ENCODE results near the gene ARHGEF10L. TPM values are rescaled to one million over a fixed set of nuclear protein-coding genes. Genes with fewer than 3 reads are reported as not detected.

ARHGEF10L gene
- total RNA-seq, 2 donors from 2014 or later = 81.4 to 93.1 TPM

GRCh38 chr1:17565461-17566252 is 26.2 kb downstream of the ARHGEF10L start:
- peaks cover 100% of the 10 kb centered on the region for H3K4me1 ChIP-seq
- ATAC-seq = no peak

GRCh38 chr1:17566417-17566816 is 26.9 kb downstream of the ARHGEF10L start:
- H3K9me3 ChIP-seq = no peaks in the 10 kb centered on the region
- H3K27me3 ChIP-seq = no peaks in the 10 kb centered on the region
- H3K4me1 ChIP-seq = peaks cover 98% of the 10 kb centered on the region
- H3K36me3 ChIP-seq (replicated peaks in 1 of 2; ENCODE audit: insufficient read depth in 1 of 2, low read depth in 2 of 2) = no peaks in the 10 kb centered on the region
- ATAC-seq (no peak), DNase-seq (no peak)
- TF ChIP-seq, protein P1, sequence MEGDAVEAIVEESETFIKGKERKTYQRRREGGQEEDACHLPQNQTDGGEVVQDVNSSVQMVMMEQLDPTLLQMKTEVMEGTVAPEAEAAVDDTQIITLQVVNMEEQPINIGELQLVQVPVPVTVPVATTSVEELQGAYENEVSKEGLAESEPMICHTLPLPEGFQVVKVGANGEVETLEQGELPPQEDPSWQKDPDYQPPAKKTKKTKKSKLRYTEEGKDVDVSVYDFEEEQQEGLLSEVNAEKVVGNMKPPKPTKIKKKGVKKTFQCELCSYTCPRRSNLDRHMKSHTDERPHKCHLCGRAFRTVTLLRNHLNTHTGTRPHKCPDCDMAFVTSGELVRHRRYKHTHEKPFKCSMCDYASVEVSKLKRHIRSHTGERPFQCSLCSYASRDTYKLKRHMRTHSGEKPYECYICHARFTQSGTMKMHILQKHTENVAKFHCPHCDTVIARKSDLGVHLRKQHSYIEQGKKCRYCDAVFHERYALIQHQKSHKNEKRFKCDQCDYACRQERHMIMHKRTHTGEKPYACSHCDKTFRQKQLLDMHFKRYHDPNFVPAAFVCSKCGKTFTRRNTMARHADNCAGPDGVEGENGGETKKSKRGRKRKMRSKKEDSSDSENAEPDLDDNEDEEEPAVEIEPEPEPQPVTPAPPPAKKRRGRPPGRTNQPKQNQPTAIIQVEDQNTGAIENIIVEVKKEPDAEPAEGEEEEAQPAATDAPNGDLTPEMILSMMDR (IDR thresholded peaks at IDR 0.05) = no peak
- TF ChIP-seq POLR2A (IDR thresholded peaks at IDR 0.05) = no peak
- H3K27ac ChIP-seq = peak overlapping the region in 3 of 4 donors; percentile 6 to 84 (median 78)
- 88 to 100% methylated on average over 3 of the region's 3 CpGs for WGBS, 2 donors
- intact Hi-C loops (cut with DNase I) = no loop called here
- no peak overlapping the region for H3K4me3 ChIP-seq

More at GRCh38 chr1:17565461-17566252, 26.2 kb downstream of the ARHGEF10L start:
- H3K27me3 ChIP-seq = no peaks in the 10 kb centered on the region
- H3K36me3 ChIP-seq (replicated peaks in 1 of 2; ENCODE audit: insufficient read depth in 1 of 2, low read depth in 2 of 2) = no peaks in the 10 kb centered on the region
- H3K27ac ChIP-seq = peak overlapping the region; percentile 60 to 84 (median 80)
- intact Hi-C loops (cut with DNase I) = no loop called here
- TF ChIP-seq, protein P1 (IDR thresholded peaks at IDR 0.05) = no peak
- no peak for TF ChIP-seq POLR2A (IDR thresholded peaks at IDR 0.05)
- WGBS, 2 donors = 51 to 52% methylated on average over 15 to 17 of the region's 17 CpGs
- H3K9me3 ChIP-seq = no peaks in the 10 kb centered on the region
- H3K4me3 ChIP-seq = no peak overlapping the region
- peak in 2 of 4 donors; percentile 40 to 41 for DNase-seq

- Histone ChIP-seq H3K4me3 (no peak overlapping the region), H3K36me3 (replicated peaks in 1 of 2; ENCODE audit: insufficient read depth in 1 of 2, low read depth in 2 of 2) (no peaks in the 10 kb centered on the region), H3K9me3 (no peaks in the 10 kb centered on the region), H3K27ac (peak overlapping the region in 1 of 4 donors; percentile 90), H3K27me3 (no peaks in the 10 kb centered on the region), H3K4me1 (peaks cover 93% of the 10 kb centered on the region)
- TF ChIP-seq, protein P1 (IDR thresholded peaks at IDR 0.05) = no peak
- TF ChIP-seq POLR2A (IDR thresholded peaks at IDR 0.05) = no peak
- no peak for DNase-seq
- ATAC-seq = no peak
- 56 to 73% methylated on average over 8 to 9 of the region's 9 CpGs for WGBS, 2 donors
- intact Hi-C loops (cut with DNase I) = no loop called here
Observed at GRCh38 chr1:17566892-17567291, 27.4 kb downstream of the ARHGEF10L start.

- H3K4me1 ChIP-seq = peaks cover 86% of the 10 kb centered on the region
- intact Hi-C loops (cut with DNase I) = no loop called here
- H3K4me3 ChIP-seq = no peak overlapping the region
- DNase-seq (peak in 1 of 4 donors; percentile 37), ATAC-seq (no peak)
- no peaks in the 10 kb centered on the region for H3K27me3 ChIP-seq
- WGBS, 2 donors = 77 to 79% methylated on average over 3 to 6 of the region's 6 CpGs
- no peaks in the 10 kb centered on the region for H3K9me3 ChIP-seq
- no peaks in the 10 kb centered on the region for H3K36me3 ChIP-seq (replicated peaks in 1 of 2; ENCODE audit: insufficient read depth in 1 of 2, low read depth in 2 of 2)
- TF ChIP-seq, protein P1 (IDR thresholded peaks at IDR 0.05) = no peak
- TF ChIP-seq POLR2A (IDR thresholded peaks at IDR 0.05) = no peak
- H3K27ac ChIP-seq = peak overlapping the region in 2 of 4 donors; percentile 90
Observed at GRCh38 chr1:17567582-17567981, 28.1 kb downstream of the ARHGEF10L start.
